K562 (cell line): ENCODE measurements around the gene ALG9. TPM values are rescaled to one million over a fixed set of nuclear protein-coding genes. Genes with fewer than 3 reads are reported as not detected.
A peak's percentile ranks its signal among the peaks of the same experiment; 100 is the strongest.

Experiments
- CTCF ChIP-seq, 3 experiments: IDR thresholded peaks in 2 of 3; conservative IDR thresholded peaks in 1 of 3; 2 replicates each; pipeline ENCODE4 v1.5.1; 2011 to 2012; ENCODE audit warnings: low read length in 3 of 3, mild to moderate bottlenecking in 3 of 3, control low read depth in 2 of 3, improper control_type of control experiment in 1 of 3, inconsistent platforms in 1 of 3, low read depth in 1 of 3, mixed read lengths in 1 of 3, moderate library complexity in 1 of 3; ENCODE audit not compliant: insufficient read depth in 2 of 3
- ESRRB ChIP-seq: fragments of 250-450 bp; sonication (Bioruptor Pico); IDR thresholded peaks from 2 replicates; pipeline ENCODE4 v1.5.0; 2020; ENCODE audit warnings: mild to moderate bottlenecking, moderate library complexity, borderline replicate concordance
- HDAC1 ChIP-seq, 2 experiments: fragments of 450-650 bp; IDR thresholded peaks; 2 replicates each; pipeline ENCODE4 v1.6.1; 2016 to 2017; ENCODE audit warnings: inconsistent platforms in 1 of 2, mild to moderate bottlenecking in 1 of 2, moderate library complexity in 1 of 2
- MXD1 ChIP-seq: fragments of 250-450 bp; sonication (Bioruptor Pico); IDR thresholded peaks from 2 replicates; pipeline ENCODE4 v1.8.0; 2021; ENCODE audit warnings: borderline replicate concordance, mild to moderate bottlenecking, moderate library complexity; ENCODE audit not compliant: poor library complexity, severe bottlenecking
- PHTF2 ChIP-seq: fragments of 250-450 bp; sonication (Bioruptor Pico); IDR thresholded peaks from 2 replicates; pipeline ENCODE4 v1.5.0; 2021; ENCODE audit warnings: mild to moderate bottlenecking
- RB1 ChIP-seq: fragments of 450-650 bp; IDR thresholded peaks from 2 replicates; pipeline ENCODE4 v1.6.1; 2017; ENCODE audit warnings: low read depth, mild to moderate bottlenecking
- REST ChIP-seq, 2 experiments: fragments of 450-650 bp; formaldehyde crosslinking in 1 of 2; IDR thresholded peaks; 2 replicates each; pipeline versions ENCODE4 v1.4.0 to v1.6.1; 2014 to 2020; ENCODE audit warnings: mild to moderate bottlenecking in 2 of 2, borderline replicate concordance in 1 of 2, low read depth in 1 of 2
- VEZF1 ChIP-seq: fragments of 200-800 bp; sonication (Bioruptor generic); IDR thresholded peaks from 2 replicates; pipeline ENCODE4 v1.6.1; 2017; ENCODE audit warnings: missing genetic modification characterization, missing compliant biosample characterization
- ZNF79 ChIP-seq: fragments of 250-450 bp; sonication (Bioruptor Pico); IDR thresholded peaks from 2 replicates; pipeline ENCODE4 v1.4.0; 2020; ENCODE audit warnings: low read depth, mild to moderate bottlenecking, moderate library complexity
- polyA plus RNA-seq, 8 experiments: library from polyadenylated mRNA; depleted of rRNA in 4 of 8; stranded (reverse) in 5 of 8; unstranded in 3 of 8; fragments of >200 nt; fragmentation: Nextera tagmentation in 2 of 8; fragmentation: Illumina TruSeq in 1 of 8; extraction: Ambion mirVana in 2 of 8; extraction: Trizol in 1 of 8; gene quantifications; 2 replicates each; pipeline versions ENCODE4 v1.2.1 to v1.2.3, GENCODE V29; 2011 to 2014; ENCODE audit warnings: inconsistent platforms in 1 of 8, missing spikeins in 1 of 8
- total RNA-seq, 7 experiments: library from RNA; depleted of rRNA in 6 of 7; stranded (reverse); fragments of >200 nt in 6 of 7; fragmentation: Illumina TruSeq in 2 of 7; extraction: Trizol in 2 of 7; gene quantifications; 2 replicates each; pipeline versions ENCODE4 v1.2.1 to v1.2.3, GENCODE V29; 2011 to 2021; ENCODE audit warnings: low replicate concordance in 1 of 7
- TF ChIP-seq, protein P1 (sequence below): IDR thresholded peaks from 2 replicates; pipeline ENCODE4 v1.6.1; 2012; ENCODE audit warnings: low read depth, low read length, improper control_type of control experiment, borderline replicate concordance

The ALG9 gene
- total and polyA plus RNA-seq, 9 of the 15 experiments (the other 6 are each of a cell fraction or from before 2014, with no cell fraction given), result 11.5 to 40.5 (median 24.9) TPM

GRCh38 chr11:111841370-111842053 is 29.9 kb downstream of the ALG9 start (continued):
- TF ChIP-seq REST (IDR thresholded peaks at IDR 0.05; ENCODE audit: borderline replicate concordance) (peak; percentile 85), REST (CRISPR knock-in tag; IDR thresholded peaks at IDR 0.05; ENCODE audit: low read depth) (no peak), CTCF (IDR thresholded peaks at IDR 0.05 in 2 of 3, conservative IDR thresholded peaks at IDR 0.05 in 1 of 3; ENCODE audit: insufficient read depth in 2 of 3, low read depth in 1 of 3, low read length in 3 of 3) (peak; percentile 88 to 93 (median 91)), MXD1 (CRISPR knock-in tag) (no peak), VEZF1 (CRISPR knock-in tag) (peak; percentile 29; the same call in 1 of the 2 replicates), HDAC1 (IDR thresholded peaks at IDR 0.05) (peak in 1 of 2 experiments; percentile 9; a peak in 1 of 4 replicates), PHTF2 (CRISPR knock-in tag) (no peak), RB1 (peak; percentile 67; the same call in 1 of the 2 replicates), ESRRB (CRISPR knock-in tag) (no peak), ZNF79 (CRISPR knock-in tag) (no peak)
- TF ChIP-seq, protein P1, sequence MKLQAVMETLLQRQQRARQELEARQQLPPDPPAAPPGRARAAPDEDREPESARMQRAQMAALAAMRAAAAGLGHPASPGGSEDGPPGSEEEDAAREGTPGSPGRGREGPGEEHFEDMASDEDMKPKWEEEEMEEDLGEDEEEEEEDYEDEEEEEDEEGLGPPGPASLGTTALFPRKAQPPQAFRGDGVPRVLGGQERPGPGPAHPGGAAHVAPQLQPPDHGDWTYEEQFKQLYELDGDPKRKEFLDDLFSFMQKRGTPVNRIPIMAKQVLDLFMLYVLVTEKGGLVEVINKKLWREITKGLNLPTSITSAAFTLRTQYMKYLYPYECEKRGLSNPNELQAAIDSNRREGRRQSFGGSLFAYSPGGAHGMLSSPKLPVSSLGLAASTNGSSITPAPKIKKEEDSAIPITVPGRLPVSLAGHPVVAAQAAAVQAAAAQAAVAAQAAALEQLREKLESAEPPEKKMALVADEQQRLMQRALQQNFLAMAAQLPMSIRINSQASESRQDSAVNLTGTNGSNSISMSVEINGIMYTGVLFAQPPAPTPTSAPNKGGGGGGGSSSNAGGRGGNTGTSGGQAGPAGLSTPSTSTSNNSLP, result peak; percentile 32; the same call in 1 of the 2 replicates
